NCI-H774 (cell line): Measurements from ENCODE around the gene EFCAB11.

ENCODE experiments used
- DNase-seq: peaks from one replicate; lab custom pipeline; 2025; lab: John Stamatoyannopoulos, UW

Gene EFCAB11

GRCh38 chr14:89767861-89768268 is 186.7 kb downstream of the EFCAB11 start:
- DNase-seq = no peak

- DNase-seq = no peak
Observed at GRCh38 chr14:89767131-89767530, 187.4 kb downstream of the EFCAB11 start.

DNA sequence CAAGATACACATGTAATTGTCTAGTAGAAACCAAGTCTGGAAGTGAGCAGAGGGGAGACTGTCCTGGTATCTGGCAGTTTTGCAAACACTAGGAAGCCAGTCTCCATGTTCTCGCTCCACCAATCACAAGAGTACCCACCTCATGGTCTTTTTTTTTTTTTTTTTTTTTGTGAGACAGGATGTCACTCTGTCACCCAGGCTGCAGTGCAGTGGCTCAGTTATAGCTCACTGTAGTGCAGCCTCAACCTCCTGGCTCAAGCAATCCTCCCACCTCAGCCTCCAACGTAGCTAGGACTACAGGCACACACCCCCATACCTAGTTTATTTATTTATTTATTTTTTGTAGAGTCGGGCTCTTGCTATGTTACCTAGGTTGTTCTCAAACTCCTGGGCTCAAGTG is 189.2 kb downstream of the EFCAB11 start:
- DNase-seq = no peak

DNA sequence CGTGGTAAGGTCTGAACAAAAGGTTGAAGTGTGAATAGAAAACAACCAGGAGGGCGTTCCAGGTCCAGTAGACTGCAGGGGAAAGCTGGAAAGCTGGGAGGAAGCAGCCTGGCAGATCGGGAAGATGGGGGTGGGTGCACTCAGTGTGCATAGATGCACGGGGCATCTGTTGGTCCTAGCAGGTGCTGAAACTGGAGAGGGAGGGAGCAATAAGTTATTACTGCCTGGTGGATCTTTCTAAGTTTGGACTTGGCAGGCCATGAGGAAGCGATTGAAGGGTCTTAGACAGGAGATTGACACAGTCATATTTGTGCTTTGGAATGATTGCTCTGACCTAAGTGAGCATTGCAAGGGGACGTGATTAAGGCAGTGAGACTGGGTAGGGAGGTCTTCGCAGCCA is 194.4 kb downstream of the EFCAB11 start:
- DNase-seq = no peak

- DNase-seq = no peak
Observed at GRCh38 chr14:89757313-89757939, 197.1 kb downstream of the EFCAB11 start.

- no peak for DNase-seq
Observed at GRCh38 chr14:89755816-89756215, 198.7 kb downstream of the EFCAB11 start.

- no peak for DNase-seq
Observed at GRCh38 chr14:89753828-89754412, 200.6 kb downstream of the EFCAB11 start.

DNA sequence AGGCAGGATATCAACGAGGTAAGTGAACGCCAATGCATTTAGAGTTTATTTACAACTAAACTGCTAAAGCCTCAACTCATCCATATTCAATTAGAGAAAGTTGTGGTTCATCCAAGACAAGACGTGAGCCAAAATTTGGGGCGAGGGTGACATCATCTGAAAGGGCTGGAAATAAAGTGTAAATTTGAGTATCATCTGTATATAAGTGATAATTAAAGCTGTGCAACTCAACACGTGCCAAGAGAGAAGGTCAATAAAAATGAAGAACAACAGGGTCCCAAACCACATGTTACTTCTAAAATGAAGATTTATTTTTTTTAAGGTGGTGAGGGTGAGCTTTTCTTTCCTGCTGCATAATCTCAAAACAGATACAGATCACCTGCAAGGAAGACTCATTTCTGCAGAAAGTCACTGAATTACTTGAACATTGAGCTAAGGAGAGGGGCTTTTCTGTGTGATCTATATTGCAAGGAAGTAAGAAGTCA is 203.6 kb downstream of the EFCAB11 start:
- DNase-seq = no peak

- DNase-seq = no peak
Observed at GRCh38 chr14:89750281-89750755, 204.2 kb downstream of the EFCAB11 start.

DNA sequence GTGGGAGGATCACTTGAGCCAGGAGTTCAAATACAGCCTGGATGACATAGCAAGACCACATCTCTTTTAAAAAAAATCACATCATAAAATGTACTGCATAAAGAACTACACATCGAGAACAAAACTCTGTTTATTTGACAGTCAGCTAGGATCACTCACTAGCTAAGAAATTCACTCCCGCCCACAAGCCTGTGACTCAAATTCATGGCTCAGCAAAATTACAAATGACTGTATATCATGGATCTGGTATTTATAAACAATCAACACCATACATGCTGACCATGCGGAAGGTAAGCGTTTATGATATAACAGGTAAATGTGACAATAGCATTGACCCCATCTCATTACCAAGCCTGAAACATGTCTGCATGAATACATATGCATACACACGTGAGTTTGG is 206.5 kb downstream of the EFCAB11 start:
- no peak for DNase-seq

GRCh38 chr14:89747126-89747525 is 207.4 kb downstream of the EFCAB11 start:
- no peak for DNase-seq

GRCh38 chr14:89746654-89747053 is 207.9 kb downstream of the EFCAB11 start:
- no peak for DNase-seq

DNA sequence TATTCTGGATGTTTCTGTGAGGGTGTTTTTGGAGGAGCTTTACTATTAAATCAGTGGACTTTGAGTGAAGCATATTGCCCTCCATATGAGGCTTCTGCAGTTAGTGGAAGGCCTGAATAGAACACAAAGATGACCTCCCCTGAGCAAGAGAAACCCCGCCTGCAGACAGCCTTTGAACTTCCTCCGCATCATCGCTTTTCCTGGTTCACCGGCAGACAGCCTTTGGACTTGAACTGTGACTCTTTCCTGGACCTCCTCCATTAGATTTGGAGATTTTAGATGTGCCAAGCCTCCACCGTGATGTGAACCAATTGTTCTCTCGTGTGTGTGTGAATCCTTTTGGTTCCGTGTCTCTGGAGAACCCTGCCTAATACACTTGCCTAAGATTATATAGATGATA is 208.4 kb downstream of the EFCAB11 start:
- DNase-seq = no peak
